Measurements from ENCODE around the gene PAK4. TPM values are rescaled to one million over a fixed set of nuclear protein-coding genes. Genes with fewer than 3 reads are reported as not detected.

PAK4 gene
- total RNA-seq, 1 donor from 2014 or later, result 1.9 TPM

DNA sequence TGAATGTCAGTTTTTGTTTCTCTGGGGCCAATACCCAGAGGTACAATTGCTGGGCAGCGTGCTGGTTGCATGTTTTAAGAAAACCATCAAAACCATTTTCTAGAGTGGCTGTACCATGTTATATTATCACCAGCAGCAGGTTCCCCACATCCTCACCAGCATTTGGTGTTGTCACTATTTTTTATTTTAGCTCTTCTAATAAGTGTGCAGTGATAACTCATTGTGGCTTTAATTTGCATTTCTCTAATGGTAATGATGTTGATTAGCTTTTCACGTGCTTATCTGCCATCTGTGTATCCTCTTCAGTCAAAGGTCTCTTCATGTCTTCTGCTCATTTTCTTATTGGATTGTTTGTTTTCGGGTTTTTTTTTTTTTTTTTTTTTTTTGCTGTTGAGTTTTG lies 21.9 kb downstream of the PAK4 start:
- no peak for DNase-seq

DNA sequence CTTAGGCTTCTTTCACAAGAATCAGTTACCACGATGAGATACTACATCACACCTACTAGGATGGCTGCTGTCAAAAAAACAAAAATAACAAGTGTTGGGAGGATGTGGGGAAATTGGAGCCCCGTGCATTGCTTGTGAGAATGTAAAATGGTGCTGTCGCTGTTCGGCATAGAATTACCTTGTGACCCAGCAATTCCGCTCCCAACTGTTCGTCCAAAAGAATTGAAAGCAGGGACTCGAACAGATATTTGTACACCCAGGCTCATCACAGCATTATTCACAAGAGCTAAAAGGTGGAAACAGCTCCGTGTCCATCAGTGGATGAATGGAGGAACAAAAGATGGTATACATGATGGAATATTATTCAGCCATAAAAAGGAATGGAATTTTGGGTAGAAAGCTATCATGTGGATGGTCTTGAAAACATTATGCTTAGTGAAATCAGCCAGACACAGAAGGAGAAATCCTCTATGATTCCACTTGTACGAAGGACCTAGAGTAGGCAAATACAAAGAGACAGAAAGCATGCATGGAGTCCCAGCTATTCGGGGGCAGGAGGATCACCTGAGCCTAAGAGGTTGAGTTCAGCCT lies 23.4 kb downstream of the PAK4 start:
- DNase-seq, result no peak

DNA sequence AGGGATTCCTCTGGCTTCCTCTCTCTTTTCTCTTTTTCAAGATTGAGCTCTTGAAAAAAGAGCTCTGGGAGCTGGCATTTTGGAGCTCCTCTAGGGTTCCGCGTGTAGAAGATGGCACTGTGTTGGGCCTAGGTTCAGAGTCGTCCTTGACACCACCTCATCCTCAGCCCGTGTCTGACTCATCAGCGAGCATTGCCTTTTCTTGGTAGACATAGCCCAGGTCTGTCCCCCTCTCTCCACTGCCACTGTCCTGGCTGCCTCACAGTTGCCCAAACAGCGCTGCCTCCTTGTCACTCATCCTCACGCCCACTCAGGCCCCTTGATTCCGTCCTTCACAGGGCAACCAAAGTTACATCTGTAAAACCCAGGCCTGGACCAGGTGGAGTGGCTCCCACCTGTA lies 24.6 kb downstream of the PAK4 start:
- no peak for DNase-seq

GRCh38 chr19:39150807-39151600 lies 25.4 kb downstream of the PAK4 start:
- no peak for DNase-seq

DNA sequence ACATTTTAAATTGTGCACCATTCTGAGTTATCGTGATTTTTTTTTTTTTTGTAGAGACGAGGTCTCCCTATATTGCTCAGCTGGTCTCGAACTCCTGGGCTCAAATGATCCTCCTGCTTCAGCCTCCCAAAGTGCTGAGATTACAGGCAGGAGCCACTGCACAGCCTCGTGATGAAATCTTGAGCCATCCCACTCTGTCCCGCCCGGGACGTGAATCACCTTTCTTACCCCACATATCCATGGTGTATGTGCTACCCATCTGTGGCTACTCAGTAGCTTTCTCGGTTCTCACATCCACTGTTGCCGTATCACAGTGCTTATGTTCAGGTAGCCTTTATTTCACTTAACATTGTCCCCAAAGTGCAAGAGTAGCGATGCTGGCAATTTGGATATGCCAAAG lies 26.5 kb downstream of the PAK4 start:
- DNase-seq, result no peak

DNA sequence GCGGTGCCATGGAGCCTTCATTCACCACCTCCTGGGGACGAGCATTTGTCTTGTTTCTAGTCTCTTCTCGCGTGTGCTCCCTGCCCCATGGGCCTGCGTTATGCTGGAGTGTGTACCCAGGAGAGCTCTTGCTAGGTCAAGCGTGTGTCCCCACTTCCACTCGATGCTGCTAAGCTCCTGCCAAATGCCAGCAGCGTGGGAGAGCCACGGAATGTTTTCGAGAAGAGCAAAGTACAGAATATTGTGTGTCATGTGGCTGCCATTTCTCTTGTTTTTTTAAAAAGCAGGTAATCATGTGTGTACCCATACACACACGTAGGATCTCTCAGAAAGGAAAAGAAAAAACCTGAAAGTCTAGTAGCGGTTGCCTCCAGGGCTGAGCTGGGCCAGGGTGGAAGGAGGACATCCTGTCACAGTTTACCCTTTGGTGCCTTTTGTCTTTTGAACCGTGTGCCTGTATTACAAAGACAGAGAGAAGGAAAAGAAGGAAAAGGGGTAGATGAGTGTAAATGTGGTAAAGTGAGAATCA lies 28.6 kb downstream of the PAK4 start:
- no peak for DNase-seq

DNA sequence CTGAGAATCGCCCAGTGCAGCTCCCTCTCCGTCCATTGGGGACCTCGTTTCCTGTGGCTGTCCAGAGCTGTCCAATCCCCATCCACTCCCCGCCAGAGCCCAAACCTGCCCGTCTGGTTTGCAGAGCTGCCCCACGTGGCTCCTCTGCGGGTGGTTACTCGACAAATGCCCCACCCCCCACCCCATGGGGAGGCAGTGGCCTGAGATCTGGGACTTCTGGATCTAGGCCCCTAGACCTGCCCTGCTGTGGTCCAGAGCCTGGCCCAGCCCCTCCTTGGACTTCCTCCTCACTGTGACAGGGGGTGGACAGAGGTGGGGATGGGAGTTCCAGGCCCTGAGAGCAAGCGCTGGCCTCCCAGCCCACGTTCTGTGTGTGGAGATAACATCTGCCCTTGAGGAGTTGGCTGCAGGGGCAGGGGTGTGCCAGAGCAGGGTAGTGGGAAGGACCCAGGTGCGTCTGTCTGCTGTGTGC lies 29.1 kb downstream of the PAK4 start:
- no peak for DNase-seq

GRCh38 chr19:39155114-39155700 lies 29.6 kb downstream of the PAK4 start:
- no peak for DNase-seq

- no peak for DNase-seq
Observed at GRCh38 chr19:39155741-39156140, 30.2 kb downstream of the PAK4 start.

GRCh38 chr19:39156326-39157230 lies 31.0 kb downstream of the PAK4 start:
- DNase-seq, result no peak

- DNase-seq, result no peak
Observed at GRCh38 chr19:39157275-39157996, 31.9 kb downstream of the PAK4 start.

DNA sequence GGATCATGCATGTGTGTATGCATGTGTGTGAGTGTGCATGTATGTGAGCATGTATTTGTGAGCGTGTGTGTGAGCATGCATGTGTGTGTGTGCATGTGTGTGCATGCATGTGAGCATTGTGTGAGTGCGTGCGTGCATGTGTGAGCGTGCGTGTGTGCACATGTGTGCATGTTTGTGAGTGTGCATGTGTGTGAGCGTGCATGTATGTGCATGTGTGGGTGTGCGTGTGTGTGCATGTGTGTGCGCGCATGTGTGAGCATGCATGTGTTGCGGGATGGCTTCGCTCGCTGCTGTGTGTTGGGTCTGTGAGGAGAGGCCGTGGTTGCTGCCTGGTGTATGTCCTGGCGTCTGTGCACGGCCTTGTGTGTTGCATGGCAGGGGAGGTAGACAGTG lies 32.4 kb downstream of the PAK4 start:
- no peak for DNase-seq

- DNase-seq, result no peak
Observed at GRCh38 chr19:39158646-39159260, 33.2 kb downstream of the PAK4 start.

DNA sequence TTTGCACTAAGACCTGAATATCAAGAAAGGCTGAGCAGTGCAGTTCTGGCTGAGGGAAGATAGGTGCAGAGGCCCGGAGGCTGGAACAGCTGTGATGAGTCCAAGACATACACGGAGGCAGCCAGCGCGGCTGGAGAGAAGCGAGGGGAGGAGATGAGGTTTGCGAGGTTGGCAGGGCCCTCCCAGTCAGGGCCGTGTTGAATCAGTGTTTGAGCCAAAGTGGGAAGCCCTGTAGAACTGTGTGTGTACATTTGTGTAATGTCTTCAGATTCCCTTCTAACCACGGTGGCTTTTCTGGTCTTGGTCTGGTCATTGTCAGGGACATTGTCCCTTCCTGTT lies 34.9 kb downstream of the PAK4 start:
- no peak for DNase-seq

DNA sequence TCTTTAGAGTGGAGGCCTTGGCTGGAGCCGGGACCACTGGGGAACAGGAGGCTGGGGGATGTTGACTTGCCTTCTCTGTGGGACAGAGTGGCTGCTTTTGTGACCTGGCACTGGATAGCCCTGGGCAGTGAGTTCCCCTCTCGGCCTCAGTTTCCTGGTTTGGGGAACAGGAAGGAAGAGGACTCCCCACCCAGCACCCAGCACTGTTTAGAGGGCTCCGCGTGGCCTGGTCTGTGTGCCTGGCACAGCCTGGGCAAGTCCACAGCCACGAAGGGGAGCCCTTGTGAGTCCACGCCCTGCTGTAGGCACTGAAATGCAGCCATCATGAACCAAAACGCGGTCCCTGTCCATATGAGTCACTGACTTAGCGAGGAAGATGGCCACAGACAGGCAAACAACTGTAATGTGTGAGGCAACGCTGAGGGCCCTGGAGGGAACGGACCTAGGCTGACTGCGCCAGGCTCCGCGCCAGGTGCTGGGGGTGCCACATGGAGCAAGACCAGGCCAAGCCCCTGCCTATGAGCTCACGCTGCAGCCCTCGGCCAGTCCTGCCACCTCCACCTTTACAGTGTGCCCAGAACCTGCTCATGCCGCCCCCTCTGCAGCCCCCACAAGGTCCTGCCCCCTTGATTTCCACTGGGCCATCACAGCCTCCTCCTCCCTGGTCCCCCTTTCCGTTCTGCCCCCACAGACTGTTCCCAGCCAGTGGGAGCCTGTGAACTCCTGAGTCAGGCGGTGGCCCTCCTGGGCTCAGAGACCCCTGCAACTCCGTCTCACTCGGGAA lies 35.5 kb downstream of the PAK4 start:
- DNase-seq, result no peak

- no peak for DNase-seq
Observed at GRCh38 chr19:39162441-39163043, 37.0 kb downstream of the PAK4 start.

DNA sequence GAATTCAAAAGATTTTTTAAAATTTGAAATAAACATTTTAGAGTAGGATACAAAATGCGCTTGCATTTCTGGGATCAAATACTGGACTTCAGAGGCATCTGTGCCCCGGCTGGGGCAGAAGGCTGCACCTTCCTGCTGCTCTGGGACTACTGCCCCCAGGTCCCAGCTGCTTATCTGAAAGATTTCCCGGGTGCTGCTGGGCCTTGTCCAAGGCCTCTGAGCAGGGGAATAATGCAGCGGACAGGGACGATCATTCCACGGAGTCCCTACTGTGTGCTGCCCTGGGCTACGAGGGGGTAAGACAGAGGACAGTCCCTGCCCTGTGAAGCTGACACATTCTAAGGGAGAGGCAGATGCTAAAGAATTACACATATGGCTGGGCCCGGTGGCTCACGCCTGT lies 38.0 kb downstream of the PAK4 start:
- no peak for DNase-seq

DNA sequence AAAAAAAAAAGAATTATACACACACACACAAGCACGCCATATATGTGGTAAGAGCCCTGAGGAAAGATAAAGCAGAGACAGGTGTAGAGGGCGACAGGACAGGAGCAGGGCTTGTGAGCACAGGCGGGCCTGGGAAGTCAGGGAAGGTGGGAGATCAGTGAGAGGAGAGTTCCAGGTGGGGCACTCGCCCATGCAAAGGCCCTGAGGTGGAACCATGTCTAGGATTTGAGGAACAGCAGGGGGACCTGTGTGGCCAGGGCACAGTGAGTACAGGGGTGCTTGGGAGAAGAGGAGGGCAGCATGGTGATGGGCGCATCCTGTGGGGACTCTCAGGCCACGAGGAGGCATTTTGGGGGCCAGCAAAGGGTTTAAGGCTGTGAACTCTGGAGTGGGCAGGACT lies 38.7 kb downstream of the PAK4 start:
- no peak for DNase-seq

DNA sequence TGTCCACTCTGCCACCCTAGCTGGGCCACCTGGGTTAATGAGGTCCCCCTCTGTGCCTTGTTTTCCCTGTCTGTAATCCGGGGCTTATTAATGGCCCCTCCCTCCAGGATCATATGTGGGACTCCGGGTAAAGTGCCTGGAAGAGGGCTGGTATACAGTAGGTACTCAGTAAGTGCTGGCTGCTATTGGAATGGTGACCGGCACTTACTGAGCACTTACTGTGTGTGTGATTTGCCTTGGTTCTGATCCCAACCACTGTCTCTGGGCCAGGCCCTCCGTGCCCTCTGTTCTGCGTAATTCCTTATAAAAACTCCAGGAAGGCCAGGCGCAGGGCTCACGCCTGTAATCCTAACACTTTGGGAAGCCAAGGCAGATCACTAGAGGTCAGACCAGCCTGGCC lies 40.3 kb downstream of the PAK4 start:
- no peak for DNase-seq
